Neuronal stem cell (in vitro differentiated cells): ENCODE measurements around the gene TUSC2.

Experiments
- DNase-seq: peaks from one replicate; pipeline ENCODE4 v3.0.0-alpha.2; 2013; ENCODE audit warnings: low spot score
- H2AFZ ChIP-seq: one replicate; pipeline ENCODE4 v1.6.1; 2013; ENCODE audit warnings: mild to moderate bottlenecking, low read length, inconsistent platforms
- H2AK5ac ChIP-seq: 2 replicates; pipeline ENCODE4 v1.6.1; 2013; ENCODE audit warnings: low read depth, mild to moderate bottlenecking, inconsistent platforms, low read length, moderate library complexity, mixed read lengths
- H2BK120ac ChIP-seq: 2 replicates; pipeline ENCODE4 v1.6.1; 2013; ENCODE audit warnings: low read depth, mild to moderate bottlenecking, inconsistent platforms, low read length, moderate library complexity, mixed read lengths
- H2BK12ac ChIP-seq: one replicate; pipeline ENCODE4 v1.6.1; 2013; ENCODE audit warnings: low read length, inconsistent platforms
- H2BK15ac ChIP-seq: 2 replicates; pipeline ENCODE4 v1.6.1; 2013; ENCODE audit warnings: mild to moderate bottlenecking, low read length, inconsistent platforms, mixed read lengths
- H2BK5ac ChIP-seq: one replicate; pipeline ENCODE4 v1.6.1; 2013; ENCODE audit warnings: inconsistent platforms, mild to moderate bottlenecking, low read length, moderate library complexity
- H3K14ac ChIP-seq: one replicate; pipeline ENCODE4 v1.6.1; 2013; ENCODE audit warnings: low read length, inconsistent platforms
- H3K18ac ChIP-seq: 2 replicates; pipeline ENCODE4 v1.6.1; 2013; ENCODE audit warnings: low read length, inconsistent platforms
- H3K23ac ChIP-seq: 2 replicates; pipeline ENCODE4 v1.6.1; 2013; ENCODE audit warnings: low read depth, mild to moderate bottlenecking, mixed read lengths, low read length, inconsistent platforms; ENCODE audit not compliant: poor library complexity
- H3K27ac ChIP-seq: replicated peaks from 3 replicates; pipeline ENCODE4 v1.5.1; 2013; ENCODE audit warnings: low read length, inconsistent platforms
- H3K27me3 ChIP-seq, 3 experiments: 2 replicates each; pipeline ENCODE4 v1.6.1; 2013; ENCODE audit warnings: low read length in 3 of 3, mild to moderate bottlenecking in 2 of 3, inconsistent platforms in 1 of 3, low read depth in 1 of 3, mixed read lengths in 1 of 3, moderate library complexity in 1 of 3; ENCODE audit not compliant: control insufficient read depth in 3 of 3, insufficient read depth in 3 of 3
- H3K36me3 ChIP-seq, 2 donors: replicated peaks in 1 of 2; 2 replicates each; pipeline ENCODE4 v1.6.1; 2013; ENCODE audit warnings: low read length in 2 of 2; ENCODE audit not compliant: control insufficient read depth in 2 of 2, insufficient read depth in 2 of 2
- H3K4ac ChIP-seq: 2 replicates; pipeline ENCODE4 v1.6.1; 2013; ENCODE audit warnings: inconsistent platforms, mild to moderate bottlenecking, low read length, moderate library complexity
- H3K4me1 ChIP-seq, 2 donors: 1 replicate in 1 of 2; 2 replicates in 1 of 2; pipeline ENCODE4 v1.6.1; 2013; ENCODE audit warnings: low read length in 2 of 2, low read depth in 1 of 2; ENCODE audit not compliant: control insufficient read depth in 2 of 2, insufficient read depth in 1 of 2
- H3K4me2 ChIP-seq: one replicate; pipeline ENCODE4 v1.6.1; 2013; ENCODE audit warnings: mild to moderate bottlenecking, low read length, inconsistent platforms; ENCODE audit not compliant: insufficient read depth, poor library complexity, severe bottlenecking
- H3K4me3 ChIP-seq, 2 donors: 2 replicates each; pipeline ENCODE4 v1.5.1; 2013; ENCODE audit warnings: low read length in 2 of 2, mild to moderate bottlenecking in 2 of 2, inconsistent platforms in 1 of 2, moderate library complexity in 1 of 2
- H3K79me1 ChIP-seq: one replicate; pipeline ENCODE4 v1.6.1; 2013; ENCODE audit warnings: low read depth, mild to moderate bottlenecking, inconsistent platforms, low read length, moderate library complexity
- H3K9ac ChIP-seq: one replicate; pipeline ENCODE4 v1.6.1; 2013; ENCODE audit warnings: mild to moderate bottlenecking, low read depth, low read length, inconsistent platforms; ENCODE audit not compliant: poor library complexity
- H3K9me3 ChIP-seq, 2 donors: replicated peaks in 1 of 2; 2 replicates each; pipeline versions ENCODE3 to v1.6.1; 2013; ENCODE audit warnings: low read length in 2 of 2, mild to moderate bottlenecking in 2 of 2, inconsistent platforms in 1 of 2, low read depth in 1 of 2, mixed read lengths in 1 of 2, moderate library complexity in 1 of 2; ENCODE audit not compliant: control insufficient read depth in 2 of 2, insufficient read depth in 1 of 2
- H4K8ac ChIP-seq: one replicate; pipeline ENCODE4 v1.6.1; 2013; ENCODE audit warnings: low read depth, mild to moderate bottlenecking, inconsistent platforms, low read length, moderate library complexity
- H4K91ac ChIP-seq: one replicate; pipeline ENCODE4 v1.6.1; 2013; ENCODE audit warnings: low read length, low read depth, mild to moderate bottlenecking, inconsistent platforms; ENCODE audit not compliant: poor library complexity
- WGBS, 2 donors: extraction: QIAGEN DNeasy Blood & Tissue Kit; methylation state at CpG; one replicate each; pipeline ENCODE4 v1.1.7; 2013; ENCODE audit warnings: missing lambda C conversion rate in 2 of 2, mixed read lengths in 1 of 2; ENCODE audit not compliant: insufficient read length in 2 of 2, insufficient replicate concordance in 1 of 2; ENCODE audit errors: extremely low coverage in 2 of 2; 5-methylcytosine and 5-hydroxymethylcytosine counted together

The TUSC2 gene

DNA sequence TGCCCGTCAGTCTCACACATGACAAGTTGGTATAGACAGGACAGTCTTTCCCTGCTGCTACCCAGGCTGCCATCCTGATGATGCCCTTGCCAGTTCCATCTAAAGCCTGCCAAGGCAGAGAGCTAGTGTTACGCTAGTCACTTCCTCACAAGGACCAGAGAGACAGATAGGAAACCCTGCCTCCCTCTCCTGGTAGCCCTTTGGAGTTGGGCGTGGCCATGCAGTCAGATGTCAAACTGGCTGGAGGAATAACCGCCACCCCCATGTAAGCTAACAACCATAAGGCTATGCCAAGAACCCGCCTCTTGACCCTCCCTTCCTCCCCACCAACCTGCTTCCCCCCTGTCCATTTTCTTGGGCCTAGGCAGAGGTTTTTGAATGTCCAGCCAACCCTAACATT lies 28.5 kb upstream of the TUSC2 start:
- H3K79me1 ChIP-seq: peaks cover 15% of the 10 kb centered on the region
- H2AK5ac ChIP-seq: no peak overlapping the region
- no peak for DNase-seq
- peak overlapping the region; percentile 17 for H3K9ac ChIP-seq
- peak overlapping the region in 1 of 2 donors; percentile 96 for H3K4me3 ChIP-seq
- H3K9me3 ChIP-seq: no peaks in the 10 kb centered on the region
- WGBS, 2 donors: no CpG with 5 or more reads among the region's 5 CpGs
- no peak overlapping the region for H3K14ac ChIP-seq
- no peak overlapping the region for H2BK5ac ChIP-seq
- no peak overlapping the region for H2BK15ac ChIP-seq
- H2AFZ ChIP-seq: no peak overlapping the region
- H3K23ac ChIP-seq: no peak overlapping the region
- no peak overlapping the region for H3K27ac ChIP-seq
- H4K91ac ChIP-seq: no peak overlapping the region
- no peak overlapping the region for H2BK12ac ChIP-seq
- no peak overlapping the region for H2BK120ac ChIP-seq
- H3K4ac ChIP-seq: no peak overlapping the region
- H3K36me3 ChIP-seq: peaks cover 40 to 57% of the 10 kb centered on the region in 2 donors
- H4K8ac ChIP-seq: no peak overlapping the region
- no peak overlapping the region for H3K18ac ChIP-seq
- no peak overlapping the region for H3K4me2 ChIP-seq
- H3K4me1 ChIP-seq: peaks cover 27 to 28% of the 10 kb centered on the region in 2 donors
- peaks cover 0 to under 1% (median 0%) of the 10 kb centered on the region in 3 experiments for H3K27me3 ChIP-seq

DNA sequence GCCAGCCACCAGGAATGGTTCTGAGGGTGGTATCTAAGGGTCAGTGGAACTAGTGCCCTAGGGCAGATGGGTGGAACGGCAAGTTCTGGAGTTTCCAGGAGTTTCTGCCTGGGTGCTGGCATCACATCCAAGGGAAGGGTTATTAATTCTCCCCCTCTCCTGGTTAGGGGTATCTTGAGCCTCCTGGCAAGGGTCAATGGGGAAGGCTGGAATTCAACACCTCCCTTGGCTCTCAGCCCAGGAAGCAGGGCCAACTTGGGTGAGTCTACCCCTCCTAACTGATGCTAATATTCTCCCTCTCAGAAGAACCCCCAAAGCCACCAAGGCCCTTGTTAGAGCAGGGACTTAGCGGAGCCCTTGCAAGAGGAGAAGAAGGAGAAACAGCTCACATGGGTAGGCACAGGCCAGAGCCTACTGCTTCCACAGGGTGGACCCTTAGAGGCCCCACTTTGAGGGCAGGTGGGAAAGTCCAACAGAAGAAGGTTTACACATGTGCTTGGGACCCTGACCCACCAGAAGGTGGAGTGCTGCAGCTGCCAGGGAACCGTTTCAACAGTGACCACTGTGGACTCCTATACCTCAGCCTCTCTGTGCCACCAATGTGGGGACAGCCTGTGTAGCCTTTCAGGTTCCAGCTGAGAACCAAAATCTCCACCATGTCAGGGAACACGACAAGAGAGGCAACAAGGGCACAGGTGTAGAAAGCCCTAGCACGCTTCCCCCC lies 28.0 kb upstream of the TUSC2 start:
- no peak overlapping the region for H3K4me3 ChIP-seq
- no peaks in the 10 kb centered on the region for H3K9me3 ChIP-seq
- no peak overlapping the region for H2BK120ac ChIP-seq
- H4K91ac ChIP-seq: no peak overlapping the region
- peak overlapping the region; percentile 17 for H3K9ac ChIP-seq
- H3K36me3 ChIP-seq: peaks cover 40 to 57% of the 10 kb centered on the region in 2 donors
- H2BK12ac ChIP-seq: no peak overlapping the region
- no peak overlapping the region for H3K27ac ChIP-seq
- no peak for DNase-seq
- no peak overlapping the region for H2AFZ ChIP-seq
- peaks cover 32 to 33% of the 10 kb centered on the region in 2 donors for H3K4me1 ChIP-seq
- no peak overlapping the region for H4K8ac ChIP-seq
- H3K14ac ChIP-seq: no peak overlapping the region
- H3K79me1 ChIP-seq: peaks cover 18% of the 10 kb centered on the region
- no peak overlapping the region for H3K23ac ChIP-seq
- peak overlapping the region; percentile 64 for H2AK5ac ChIP-seq
- WGBS, 2 donors: no CpG with 5 or more reads among the region's 5 CpGs
- no peaks in the 10 kb centered on the region for H3K27me3 ChIP-seq
- H3K4ac ChIP-seq: no peak overlapping the region
- H2BK15ac ChIP-seq: no peak overlapping the region
- H2BK5ac ChIP-seq: no peak overlapping the region
- H3K18ac ChIP-seq: no peak overlapping the region
- H3K4me2 ChIP-seq: no peak overlapping the region

DNA sequence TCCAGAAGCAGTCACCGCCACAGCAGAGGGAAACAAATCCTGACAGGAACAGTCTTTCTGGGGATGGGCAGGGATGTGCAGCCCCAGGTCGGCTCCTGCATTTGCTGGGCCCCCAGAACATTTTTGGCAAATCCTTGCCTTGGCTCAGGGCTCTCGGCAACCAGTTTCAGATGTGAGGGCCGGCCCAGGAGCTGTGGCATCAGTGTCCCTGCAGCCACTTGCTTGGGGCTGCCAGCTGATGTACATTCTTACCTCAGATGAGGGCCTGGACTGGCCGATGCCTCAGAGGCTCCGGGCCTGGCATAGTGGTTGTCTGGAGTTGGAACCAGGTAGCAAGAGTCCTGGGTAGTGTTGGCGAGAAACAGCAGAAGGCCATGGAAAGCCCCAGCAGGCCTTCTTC lies 26.8 kb upstream of the TUSC2 start:
- Histone ChIP-seq H3K4ac (no peak overlapping the region), H3K9me3 (no peaks in the 10 kb centered on the region), H2AFZ (no peak overlapping the region), H4K91ac (no peak overlapping the region), H3K79me1 (peaks cover 18% of the 10 kb centered on the region), H2AK5ac (no peak overlapping the region), H3K23ac (no peak overlapping the region), H3K36me3 (peaks cover 40 to 57% of the 10 kb centered on the region in 2 donors), H3K4me3 (no peak overlapping the region), H2BK5ac (no peak overlapping the region), H3K27ac (no peak overlapping the region), H2BK120ac (no peak overlapping the region), H2BK12ac (no peak overlapping the region), H3K27me3 (no peaks in the 10 kb centered on the region), H3K14ac (no peak overlapping the region), H3K4me2 (no peak overlapping the region), H3K18ac (no peak overlapping the region), H3K4me1 (peaks cover 36% of the 10 kb centered on the region in 2 donors), H2BK15ac (no peak overlapping the region), H3K9ac (no peak overlapping the region), H4K8ac (no peak overlapping the region)
- no peak for DNase-seq
- WGBS, 2 donors: no CpG with 5 or more reads among the region's 7 CpGs

DNA sequence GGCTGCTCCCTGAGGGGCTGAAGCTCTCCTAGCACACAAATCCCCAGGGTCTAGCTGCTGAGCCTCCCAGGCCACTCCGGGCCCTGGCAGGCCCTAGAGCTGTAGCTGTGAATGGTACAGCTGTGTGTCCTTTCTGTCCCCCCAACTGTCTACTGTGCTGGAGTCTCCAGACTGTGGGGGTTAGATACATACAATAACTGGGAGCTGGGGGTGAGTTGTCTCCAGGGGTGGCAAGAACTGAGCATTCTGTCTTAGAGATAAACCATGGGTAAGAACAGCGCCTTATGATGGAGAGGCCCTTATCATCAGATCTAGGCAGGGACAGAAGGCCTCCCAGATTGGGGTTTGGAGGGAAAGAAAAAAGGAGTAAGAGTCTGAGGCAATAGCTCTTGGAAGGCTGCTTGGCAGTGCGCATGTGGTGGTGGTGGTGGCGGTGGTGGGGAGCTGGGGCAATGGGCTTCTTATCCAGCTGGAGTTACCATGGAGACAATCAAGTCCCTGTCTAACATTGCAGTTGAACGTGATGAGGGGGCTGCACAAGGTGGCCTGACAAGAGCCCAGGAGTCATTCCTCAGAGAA lies 26.3 kb upstream of the TUSC2 start:
- H3K4me2 ChIP-seq: no peak overlapping the region
- H3K4ac ChIP-seq: no peak overlapping the region
- H3K9me3 ChIP-seq: no peaks in the 10 kb centered on the region

More for the DNA sequence above, 26.3 kb upstream of the TUSC2 start:
- no peaks in the 10 kb centered on the region for H3K27me3 ChIP-seq
- no peak overlapping the region for H3K27ac ChIP-seq
- H4K8ac ChIP-seq: no peak overlapping the region
- H2AK5ac ChIP-seq: no peak overlapping the region
- no peak overlapping the region for H3K9ac ChIP-seq
- no peak overlapping the region for H3K18ac ChIP-seq
- H4K91ac ChIP-seq: no peak overlapping the region
- H2BK12ac ChIP-seq: no peak overlapping the region
- H2BK120ac ChIP-seq: no peak overlapping the region
- WGBS, 2 donors: no CpG with 5 or more reads among the region's 5 CpGs
- peaks cover 40 to 57% of the 10 kb centered on the region in 2 donors for H3K36me3 ChIP-seq
- no peak for DNase-seq
- no peak overlapping the region for H2AFZ ChIP-seq
- no peak overlapping the region for H2BK5ac ChIP-seq
- no peak overlapping the region for H3K14ac ChIP-seq
- no peak overlapping the region for H3K4me3 ChIP-seq
- H2BK15ac ChIP-seq: no peak overlapping the region
- peaks cover 17% of the 10 kb centered on the region for H3K79me1 ChIP-seq
- H3K23ac ChIP-seq: peak overlapping the region; percentile 53
- H3K4me1 ChIP-seq: peaks cover 35 to 36% of the 10 kb centered on the region in 2 donors
